Loucy (cell line): ENCODE data around the gene LMTK3.

Source experiments
- EZH2phosphoT487 ChIP-seq: fragments of 200-600 bp; IDR thresholded peaks from 2 replicates; pipeline ENCODE4 v1.6.1; 2018; ENCODE audit warnings: antibody characterized with exemption, mild to moderate bottlenecking, moderate library complexity, borderline replicate concordance
- TF ChIP-seq, protein P1 (sequence below): fragments of 200-600 bp; sonication (generic); conservative IDR thresholded peaks from 2 replicates; pipeline ENCODE4 v1.5.1; 2014; ENCODE audit warnings: mild to moderate bottlenecking, antibody characterized with exemption, low read length

DNA sequence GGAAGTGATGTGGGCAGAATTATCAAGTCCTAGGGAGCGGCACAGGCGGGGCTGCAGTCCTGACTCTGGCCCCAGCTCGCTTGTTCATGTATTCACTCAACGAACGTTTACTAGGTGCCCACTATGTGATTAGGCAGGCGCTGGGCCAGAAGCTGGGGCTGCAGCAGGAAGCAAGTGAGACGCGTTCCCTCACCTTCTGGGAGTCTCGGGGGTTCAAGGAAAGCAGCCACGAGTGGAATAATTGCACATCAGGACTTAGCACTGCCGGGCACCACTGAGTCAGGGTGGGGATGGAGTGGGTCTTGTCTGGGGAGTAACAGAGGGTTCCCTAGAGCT is 2.5 kb upstream of the LMTK3 start:
- TF ChIP-seq EZH2phosphoT487, result no peak
- TF ChIP-seq, protein P1, sequence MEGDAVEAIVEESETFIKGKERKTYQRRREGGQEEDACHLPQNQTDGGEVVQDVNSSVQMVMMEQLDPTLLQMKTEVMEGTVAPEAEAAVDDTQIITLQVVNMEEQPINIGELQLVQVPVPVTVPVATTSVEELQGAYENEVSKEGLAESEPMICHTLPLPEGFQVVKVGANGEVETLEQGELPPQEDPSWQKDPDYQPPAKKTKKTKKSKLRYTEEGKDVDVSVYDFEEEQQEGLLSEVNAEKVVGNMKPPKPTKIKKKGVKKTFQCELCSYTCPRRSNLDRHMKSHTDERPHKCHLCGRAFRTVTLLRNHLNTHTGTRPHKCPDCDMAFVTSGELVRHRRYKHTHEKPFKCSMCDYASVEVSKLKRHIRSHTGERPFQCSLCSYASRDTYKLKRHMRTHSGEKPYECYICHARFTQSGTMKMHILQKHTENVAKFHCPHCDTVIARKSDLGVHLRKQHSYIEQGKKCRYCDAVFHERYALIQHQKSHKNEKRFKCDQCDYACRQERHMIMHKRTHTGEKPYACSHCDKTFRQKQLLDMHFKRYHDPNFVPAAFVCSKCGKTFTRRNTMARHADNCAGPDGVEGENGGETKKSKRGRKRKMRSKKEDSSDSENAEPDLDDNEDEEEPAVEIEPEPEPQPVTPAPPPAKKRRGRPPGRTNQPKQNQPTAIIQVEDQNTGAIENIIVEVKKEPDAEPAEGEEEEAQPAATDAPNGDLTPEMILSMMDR, result no peak
